HL-60 (cell line): ENCODE results near the gene BGN.

Source experiments
- DNase-seq, 2 experiments: peaks; one replicate each; pipeline ENCODE4 v3.0.0-alpha.2; 2010 to 2020; ENCODE audit warnings: low read depth in 1 of 2, low spot score in 1 of 2
- H3K27ac ChIP-seq: fragments of 250-450 bp; sonication (Bioruptor Pico); replicated peaks from 2 replicates; pipeline ENCODE4 v1.5.1; 2020; ENCODE audit warnings: mild to moderate bottlenecking, moderate library complexity
- H3K27me3 ChIP-seq: fragments of 250-450 bp; sonication (Bioruptor Pico); 2 replicates; pipeline ENCODE4 v1.5.1; 2021; ENCODE audit warnings: mild to moderate bottlenecking, moderate library complexity; ENCODE audit not compliant: insufficient read depth, poor library complexity, severe bottlenecking
- H3K4me3 ChIP-seq: replicated peaks from 2 replicates; pipeline ENCODE4 v1.5.1; 2011; ENCODE audit warnings: mild to moderate bottlenecking, control low read depth, low read length; ENCODE audit not compliant: insufficient read depth
- CTCF ChIP-seq: IDR thresholded peaks from one replicate; pipeline ENCODE4 v1.5.1; 2011; ENCODE audit warnings: low read length, control low read depth, inconsistent platforms; ENCODE audit not compliant: insufficient read depth
- GABPA ChIP-seq: IDR thresholded peaks from 2 replicates; pipeline ENCODE4 v1.6.1; 2012; ENCODE audit warnings: low read depth
- POLR2AphosphoS5 ChIP-seq: IDR thresholded peaks from 2 replicates; pipeline ENCODE4 v1.6.1; 2012; ENCODE audit warnings: low read depth
- REST ChIP-seq: IDR thresholded peaks from 2 replicates; pipeline ENCODE4 v1.6.1; 2012; ENCODE audit warnings: low read depth; ENCODE audit not compliant: insufficient replicate concordance
- SPI1 ChIP-seq: IDR thresholded peaks from 2 replicates; pipeline ENCODE4 v1.6.1; 2012; ENCODE audit warnings: low read depth, mild to moderate bottlenecking, borderline replicate concordance
- long read RNA-seq: library from polyadenylated mRNA; unstranded; transcript quantifications from one replicate; pipeline ENCODE4 v2.0.0, GENCODE V29; 2020

Gene BGN
- long read RNA-seq: 0 reads

- Histone ChIP-seq H3K27ac (no peak within 1 kb of the TSS), H3K27me3 (no peaks in the 10 kb centered on the region), H3K4me3 (no peak within 1 kb of the TSS)
- no peak for DNase-seq
- TF ChIP-seq CTCF: no peak
- TF ChIP-seq POLR2AphosphoS5: no peak
- no peak for TF ChIP-seq SPI1
- no peak for TF ChIP-seq GABPA
- TF ChIP-seq REST: no peak
These were observed at the start of gene BGN for GRCh38 chrX:153494541-153495361. Gene BGN, plus strand, starts transcription at chrX:153494980. Its CDS starts 9,652 bp downstream, at chrX:153504632.

GRCh38 chrX:153445106-153445855 lies 49.5 kb upstream of the BGN start:
- TF ChIP-seq GABPA: no peak
- no peak overlapping the region for H3K27ac ChIP-seq
- H3K27me3 ChIP-seq: no peaks in the 10 kb centered on the region
- DNase-seq: no peak
- no peak overlapping the region for H3K4me3 ChIP-seq

GRCh38 chrX:153445856-153446635 lies 48.7 kb upstream of the BGN start, which contains the start of gene TREX2:
Gene TREX2, minus strand, starts transcription at chrX:153446056. Its CDS starts 626 bp downstream, at chrX:153445430.
- no peak for DNase-seq
- no peaks in the 10 kb centered on the region for H3K27me3 ChIP-seq
- no peak within 1 kb of the TSS for H3K27ac ChIP-seq
- H3K4me3 ChIP-seq: no peak within 1 kb of the TSS
- TF ChIP-seq GABPA (no peak), SPI1 (no peak), POLR2AphosphoS5 (no peak), CTCF (no peak), REST (no peak)

GRCh38 chrX:153446636-153446936 lies 48.2 kb upstream of the BGN start:
- Histone ChIP-seq H3K27ac (no peak overlapping the region), H3K27me3 (no peaks in the 10 kb centered on the region), H3K4me3 (no peak overlapping the region)
- DNase-seq: no peak
- TF ChIP-seq POLR2AphosphoS5: no peak
- no peak for TF ChIP-seq REST
- TF ChIP-seq GABPA: no peak
- no peak for TF ChIP-seq CTCF
- TF ChIP-seq SPI1: no peak
